Pancreas (tissue), 10 donors: ENCODE measurements around the gene SNRPA1. TPM values are rescaled to one million over a fixed set of nuclear protein-coding genes. Genes with fewer than 3 reads are reported as not detected.
"Not testable (repeated sequence)": the region's sequence is repeated elsewhere in the genome, so short reads cannot be mapped to it uniquely, and the experiment has no call there.

Source experiments
- ATAC-seq, 4 donors: fragments of 200-7000 bp; cut with Tn5 transposase; one replicate each; pipeline versions ENCODE4 v1.8.0 to v1.9.1; 2020; ENCODE audit warnings: mild to moderate bottlenecking in 4 of 4, moderate library complexity in 4 of 4
- DNase-seq, 6 donors: peaks; one replicate each; pipeline ENCODE4 v3.0.0-alpha.2; 2020
- FAIRE-seq: peaks from 2 replicates; lab custom pipeline; 2012; peaks lifted over from hg19 to GRCh38; lab: Jason Lieb, UNC
- H3K27ac ChIP-seq, 4 donors: fragments of 200-600 bp; sonication (generic); 1 replicate in 3 of 4; 2 replicates in 1 of 4; pipeline versions ENCODE4 v1.5.0 to v1.8.0; 2020
- H3K27me3 ChIP-seq, 4 donors: fragments of 200-600 bp; one replicate each; pipeline ENCODE4 v1.8.0; 2021
- H3K36me3 ChIP-seq, 3 donors: fragments of 200-600 bp; sonication (generic) in 1 of 3; one replicate each; pipeline versions ENCODE4 v1.5.0 to v1.8.0; 2020 to 2021
- H3K4me1 ChIP-seq, 3 donors: fragments of 200-600 bp; one replicate each; pipeline ENCODE4 v1.8.0; 2021
- H3K4me3 ChIP-seq, 4 donors: fragments of 200-600 bp; sonication (generic) in 2 of 4; one replicate each; pipeline versions ENCODE4 v1.5.0 to v1.8.0; 2020 to 2021
- H3K9me3 ChIP-seq, 4 donors: fragments of 200-600 bp; one replicate each; pipeline ENCODE4 v1.8.0; 2021
- WGBS, 2 donors: extraction: QIAGEN DNeasy Blood & Tissue Kit; methylation state at CpG; one replicate each; pipeline ENCODE4 v1.1.7; 2013; 5-methylcytosine and 5-hydroxymethylcytosine counted together
- intact Hi-C, 3 donors: fragments of 100-400 bp; cut with DNase I; formaldehyde crosslinking; loops; one replicate each; pipeline versions ENCODE4 v1.11.1 to v1.14.2; 2022
- polyA plus RNA-seq, 2 donors: library from polyadenylated mRNA; stranded (reverse); fragments of 200-250 nt; gene quantifications; one replicate each; pipeline ENCODE4 v1.2.3, GENCODE V29; 2013
- total RNA-seq, 6 donors: library from RNA; stranded (reverse); fragmentation: NEBNext Ultra II Directional in 4 of 6; extraction: Animal tissue kit (Norgen Biotek cat#: 25700) in 4 of 6; gene quantifications; one replicate each; pipeline versions ENCODE4 v1.2.1 to v1.2.4, GENCODE V29; 2021 to 2023
- TF ChIP-seq, protein P1 (sequence below), 4 donors: fragments of 200-600 bp; sonication (generic) in 3 of 4; IDR thresholded peaks; one replicate each; pipeline versions ENCODE4 v1.5.0 to v1.8.0; 2021; ENCODE audit warnings: antibody characterized with exemption in 4 of 4
- donor health status: healthy with polysubstance abuse.
- donor health status: DM: no; HTN: no; CAD: no; lungs with moderate emphysema.
- donor health status: DM: no; HTN: no; CAD: no.
- donor health status: control.
- donor health status: control.
- donor health status: Bipolar disorder and iron deficiency.
- donor health status: DM: yes; HTN: yes; CAD: no.
- donor health status: DM: no; HTN: no; CAD: no.
- donor health status: DM: no; HTN: no; CAD: no.
- donor health status: DM: yes; HTN: yes; CAD: no.

Gene SNRPA1
- total and polyA plus RNA-seq, 8 donors = 16.7 to 37.2 (median 23.9) TPM

DNA sequence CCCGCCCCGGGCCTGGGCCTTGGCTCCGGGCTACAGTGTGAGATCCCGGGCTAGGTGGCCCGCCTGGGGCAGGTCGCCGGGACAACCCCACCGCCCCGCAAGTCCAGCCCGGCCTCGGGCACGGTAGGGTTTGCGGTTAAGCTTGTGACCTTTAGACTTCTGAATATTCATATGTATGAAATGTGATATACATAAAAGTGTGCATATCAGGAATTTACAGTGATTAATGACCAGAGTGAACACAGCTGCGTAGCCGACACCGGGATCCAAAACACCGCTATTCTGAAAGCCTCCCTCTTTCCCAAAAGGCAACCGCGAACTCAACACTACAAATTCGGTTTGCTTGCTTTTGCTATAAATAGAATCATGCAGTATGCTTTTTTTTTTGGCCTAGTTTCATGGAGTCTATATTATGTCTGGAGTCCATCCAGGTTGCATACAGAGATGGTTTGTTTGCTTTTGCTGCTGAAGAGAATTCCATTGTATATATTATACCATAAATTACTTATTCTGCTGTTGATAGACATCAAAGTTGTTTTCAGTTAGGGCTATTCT is 636 bp upstream of the SNRPA1 start:
- H3K27ac ChIP-seq = peak overlapping the region; percentile 89 to 95 (median 92)
- TF ChIP-seq, protein P1, sequence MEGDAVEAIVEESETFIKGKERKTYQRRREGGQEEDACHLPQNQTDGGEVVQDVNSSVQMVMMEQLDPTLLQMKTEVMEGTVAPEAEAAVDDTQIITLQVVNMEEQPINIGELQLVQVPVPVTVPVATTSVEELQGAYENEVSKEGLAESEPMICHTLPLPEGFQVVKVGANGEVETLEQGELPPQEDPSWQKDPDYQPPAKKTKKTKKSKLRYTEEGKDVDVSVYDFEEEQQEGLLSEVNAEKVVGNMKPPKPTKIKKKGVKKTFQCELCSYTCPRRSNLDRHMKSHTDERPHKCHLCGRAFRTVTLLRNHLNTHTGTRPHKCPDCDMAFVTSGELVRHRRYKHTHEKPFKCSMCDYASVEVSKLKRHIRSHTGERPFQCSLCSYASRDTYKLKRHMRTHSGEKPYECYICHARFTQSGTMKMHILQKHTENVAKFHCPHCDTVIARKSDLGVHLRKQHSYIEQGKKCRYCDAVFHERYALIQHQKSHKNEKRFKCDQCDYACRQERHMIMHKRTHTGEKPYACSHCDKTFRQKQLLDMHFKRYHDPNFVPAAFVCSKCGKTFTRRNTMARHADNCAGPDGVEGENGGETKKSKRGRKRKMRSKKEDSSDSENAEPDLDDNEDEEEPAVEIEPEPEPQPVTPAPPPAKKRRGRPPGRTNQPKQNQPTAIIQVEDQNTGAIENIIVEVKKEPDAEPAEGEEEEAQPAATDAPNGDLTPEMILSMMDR (IDR thresholded peaks at IDR 0.05) = no peak
- 1% methylated on average over 20 of the region's 20 CpGs for WGBS, 2 donors
- no peaks in the 10 kb centered on the region for H3K9me3 ChIP-seq
- DNase-seq (peak in 2 of 6 donors; percentile 74 to 81), FAIRE-seq (no peak), ATAC-seq (no peak)
- H3K4me1 ChIP-seq = peaks cover 0 to 15% (median 11%) of the 10 kb centered on the region in 3 donors
- H3K36me3 ChIP-seq = no peaks in the 10 kb centered on the region
- H3K27me3 ChIP-seq = no peaks in the 10 kb centered on the region
- intact Hi-C loops = no loop called here
- H3K4me3 ChIP-seq = peak overlapping the region; percentile 68 to 96 (median 88)

DNA sequence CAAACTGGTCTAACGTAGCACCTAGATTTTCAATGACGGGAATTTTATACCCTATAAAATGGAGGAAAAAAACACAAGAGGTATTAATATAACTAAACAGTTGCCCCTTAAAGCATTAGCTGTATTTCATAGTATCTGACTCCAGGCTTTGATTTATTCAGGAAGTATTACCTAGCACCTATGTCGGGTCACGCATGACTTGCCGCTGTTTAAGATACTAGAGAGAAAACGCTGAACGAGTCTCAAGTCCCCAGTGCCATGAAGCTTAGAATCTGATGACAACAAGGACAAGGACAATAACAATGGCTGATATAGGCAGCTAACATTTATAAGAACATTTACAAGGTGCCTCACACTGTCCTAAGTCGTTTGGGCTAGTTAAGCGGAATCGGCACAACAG is 1.9 kb downstream of the SNRPA1 start:
- Histone ChIP-seq H3K4me1 (peaks cover 0 to 15% (median 11%) of the 10 kb centered on the region in 3 donors), H3K27me3 (no peaks in the 10 kb centered on the region), H3K27ac (no peak overlapping the region), H3K4me3 (peak overlapping the region in 3 of 4 donors; percentile 68 to 96 (median 93)), H3K9me3 (no peaks in the 10 kb centered on the region), H3K36me3 (no peaks in the 10 kb centered on the region)
- TF ChIP-seq, protein P1 (IDR thresholded peaks at IDR 0.05) = no peak
- FAIRE-seq (no peak), DNase-seq (no peak), ATAC-seq (no peak)
- 32 to 40% methylated on average over 10 of the region's 10 CpGs for WGBS, 2 donors
- intact Hi-C loops = no loop called here

DNA sequence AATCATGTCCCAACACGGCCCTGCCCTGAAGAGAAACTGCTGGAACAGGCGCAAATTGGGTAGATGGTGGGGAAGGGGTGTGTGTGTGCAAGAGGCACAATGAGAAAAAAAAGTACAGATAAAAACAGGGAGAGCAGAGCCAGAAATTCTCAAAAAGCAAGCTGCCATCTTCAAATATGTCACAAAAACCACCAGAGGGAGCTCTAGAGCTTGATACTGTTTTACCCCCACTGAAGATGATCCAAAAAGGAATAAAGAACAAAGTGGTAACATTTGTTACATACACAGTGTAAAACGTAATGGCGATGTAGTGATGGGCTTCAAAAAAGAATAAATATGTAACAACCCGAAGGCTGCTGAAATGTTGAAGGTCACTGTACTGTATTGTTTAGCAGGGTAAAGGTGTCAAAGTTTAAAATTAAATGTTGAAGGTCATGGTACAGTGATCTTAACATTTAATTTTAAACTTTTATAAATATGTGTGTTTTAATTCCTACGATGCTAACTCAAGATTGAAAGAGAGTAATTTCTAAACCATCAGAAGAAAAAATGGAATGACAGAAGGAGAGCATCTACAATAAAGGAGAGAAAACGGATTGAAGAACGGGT is 6.0 kb downstream of the SNRPA1 start:
- no peak for DNase-seq
- no peak overlapping the region for H3K4me3 ChIP-seq
- no peak overlapping the region for H3K27ac ChIP-seq
- TF ChIP-seq, protein P1 (IDR thresholded peaks at IDR 0.05) = peak in 3 of 4 donors; percentile 32 to 58 (median 49)
- FAIRE-seq = no peak
- no peaks in the 10 kb centered on the region for H3K27me3 ChIP-seq
- H3K9me3 ChIP-seq = no peaks in the 10 kb centered on the region
- intact Hi-C loops = no loop called here
- WGBS, 2 donors = 48 to 56% methylated on average over 8 of the region's 8 CpGs
- H3K36me3 ChIP-seq = peaks cover 0 to 26% (median 17%) of the 10 kb centered on the region in 3 donors
- ATAC-seq = peak; percentile 26 to 75 (median 60)
- H3K4me1 ChIP-seq = peaks cover 0 to 15% (median 11%) of the 10 kb centered on the region in 3 donors

DNA sequence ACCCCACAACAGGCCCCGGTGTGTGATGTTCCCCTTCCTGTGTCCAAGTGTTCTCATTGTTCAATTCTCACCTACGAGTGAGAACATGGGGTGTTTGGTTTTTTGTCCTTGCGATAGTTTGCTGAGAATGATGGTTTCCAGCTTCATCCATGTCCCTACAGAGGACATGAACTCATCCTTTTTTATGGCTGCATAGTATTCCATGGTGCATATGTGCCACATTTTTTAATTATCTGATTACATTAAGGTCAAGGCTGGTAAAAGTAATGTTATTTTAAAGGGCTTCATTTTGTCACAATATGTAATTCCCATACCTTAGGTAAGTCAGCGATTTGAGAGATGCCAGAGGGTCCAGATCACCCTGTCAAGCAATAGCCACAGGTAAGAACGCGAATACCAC is 7.7 kb downstream of the SNRPA1 start:
- H3K9me3 ChIP-seq, FAIRE-seq, H3K4me3 ChIP-seq, H3K4me1 ChIP-seq, H3K27ac ChIP-seq, H3K27me3 ChIP-seq, intact Hi-C loops, DNase-seq, ATAC-seq: not testable (repeated sequence)
- 98% methylated on average over 6 of the region's 6 CpGs for WGBS, 2 donors
- H3K36me3 ChIP-seq = peaks cover 0 to 41% (median 24%) of the 10 kb centered on the region in 3 donors

DNA sequence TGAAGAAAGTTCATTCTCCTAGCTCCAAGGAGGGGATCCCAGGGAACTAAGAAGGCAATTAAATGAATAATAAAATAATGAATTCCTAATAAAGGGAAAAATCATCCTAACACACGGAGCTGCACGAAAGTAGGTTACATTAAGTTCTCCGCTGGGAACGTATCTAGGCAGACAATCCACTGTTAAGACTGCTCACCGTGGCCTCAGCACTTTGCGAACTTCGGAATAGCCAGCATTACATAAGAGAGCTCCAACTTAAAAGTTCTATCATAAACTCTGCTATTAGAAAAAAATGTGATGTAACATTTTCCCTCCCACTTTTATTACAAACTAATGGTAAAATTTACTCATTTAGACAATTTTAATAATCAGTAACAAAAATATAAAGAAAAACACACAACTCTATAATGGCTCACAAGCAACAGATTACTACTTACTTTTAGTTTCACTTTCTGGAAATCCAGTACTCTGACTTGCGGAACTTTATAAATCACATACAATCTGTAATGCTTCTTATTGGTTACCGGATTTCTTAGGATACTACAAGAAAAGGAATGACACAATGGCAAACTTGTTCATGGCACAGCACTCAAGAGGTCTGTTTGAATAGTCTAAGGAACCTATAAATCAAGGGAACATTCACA is 8.5 kb downstream of the SNRPA1 start:
- peaks cover 0 to 3% (median 0%) of the 10 kb centered on the region in 3 donors for H3K4me1 ChIP-seq
- FAIRE-seq (no peak), ATAC-seq (no peak), DNase-seq (no peak)
- 93 to 95% methylated on average over 9 of the region's 9 CpGs for WGBS, 2 donors
- TF ChIP-seq, protein P1 (IDR thresholded peaks at IDR 0.05) = no peak
- no peaks in the 10 kb centered on the region for H3K9me3 ChIP-seq
- no peak overlapping the region for H3K27ac ChIP-seq
- no peaks in the 10 kb centered on the region for H3K27me3 ChIP-seq
- H3K36me3 ChIP-seq = peaks cover 0 to 47% (median 24%) of the 10 kb centered on the region in 3 donors
- H3K4me3 ChIP-seq = no peak overlapping the region
- intact Hi-C loops = no loop called here
